ENCODE measurements around the gene ADRA2C.

GRCh38 chr4:3766036-3766784 is at the start of gene ADRA2C:
- TF ChIP-seq POLR2AphosphoS5 (IDR thresholded peaks at IDR 0.05) (peak in 1 of 3 donors; percentile 38), CTCF (IDR thresholded peaks at IDR 0.05 in 8 of 11, conservative IDR thresholded peaks at IDR 0.05 in 3 of 11) (no peak)

Data from spleen (tissue), 7 donors.